AG04450 (cell line): Measurements from ENCODE around the gene FILIP1. TPM values are rescaled to one million over a fixed set of nuclear protein-coding genes. Genes with fewer than 3 reads are reported as not detected.

Experiments used
- CTCF ChIA-PET: fragments of 300-600, 350-600 bp; formaldehyde crosslinking; extraction: SDS; loops from one replicate; lab custom pipeline; 2022; ENCODE audit warnings: antibody characterized with exemption, inconsistent platforms; lab: Charles Lee
- POLR2A ChIA-PET: fragments of 350-600 bp; formaldehyde crosslinking; extraction: SDS; loops from one replicate; lab custom pipeline; 2021; ENCODE audit warnings: antibody characterized with exemption, inconsistent platforms; lab: Yijun Ruan, JAX
- DNase-seq: peaks from one replicate; pipeline ENCODE4 v3.0.0-alpha.2; 2011; ENCODE audit warnings: low read depth, low spot score
- H3K27ac ChIP-seq: one replicate; pipeline ENCODE4 v1.5.1; 2012; ENCODE audit warnings: low read depth, low read length, control low read depth
- H3K27me3 ChIP-seq: one replicate; pipeline ENCODE4 v1.6.0; 2012; ENCODE audit warnings: low read length; ENCODE audit not compliant: control insufficient read depth, insufficient read depth
- H3K4me3 ChIP-seq: 2 replicates; pipeline ENCODE4 v1.5.1; 2011; ENCODE audit warnings: mild to moderate bottlenecking, low read depth, low read length, control low read depth
- H3K9me3 ChIP-seq: 2 replicates; pipeline ENCODE4 v1.5.1; 2012; ENCODE audit warnings: low read length; ENCODE audit not compliant: control insufficient read depth, insufficient read depth
- CTCF ChIP-seq: IDR thresholded peaks from 2 replicates; pipeline ENCODE4 v1.5.1; 2011; ENCODE audit warnings: low read depth, low read length, control low read depth, inconsistent platforms
- polyA plus RNA-seq: library from polyadenylated mRNA; depleted of rRNA; stranded (reverse); fragments of >200 nt; gene quantifications from 2 replicates; pipeline ENCODE4 v1.2.3, GENCODE V29; 2011

The FILIP1 gene
- polyA plus RNA-seq, 1 experiment: 0.12 TPM

GRCh38 chr6:75290136-75290945, 203.3 kb downstream of the FILIP1 start:
- no peaks in the 10 kb centered on the region for H3K9me3 ChIP-seq
- DNase-seq: no peak
- ChIA-PET CTCF (interaction anchor here (0.6 kb wide), 1 partner anchor 23 kb away, joined by 3 read pairs; no protein-coding TSS in a partner anchor), POLR2A (no interaction called here)
- no peaks in the 10 kb centered on the region for H3K27me3 ChIP-seq
- no peak overlapping the region for H3K4me3 ChIP-seq
- TF ChIP-seq CTCF: no peak
- H3K27ac ChIP-seq: no peak overlapping the region

- Histone ChIP-seq H3K27me3 (no peaks in the 10 kb centered on the region), H3K9me3 (no peaks in the 10 kb centered on the region; the same call in 1 of the 2 replicates), H3K27ac (no peak overlapping the region), H3K4me3 (no peak overlapping the region)
- DNase-seq: no peak
- TF ChIP-seq CTCF: no peak
- ChIA-PET CTCF (no interaction called here), POLR2A (no interaction called here)
These were observed 205.6 kb downstream of the FILIP1 start for GRCh38 chr6:75288023-75288422.

GRCh38 chr6:75287424-75287823, 206.2 kb downstream of the FILIP1 start:
- CTCF ChIA-PET: no interaction called here

GRCh38 chr6:75286955-75287354, 206.6 kb downstream of the FILIP1 start:
- ChIA-PET CTCF (no interaction called here), POLR2A (no interaction called here)
- DNase-seq: no peak
- no peak for TF ChIP-seq CTCF
- Histone ChIP-seq H3K9me3 (no peaks in the 10 kb centered on the region; the same call in 1 of the 2 replicates), H3K4me3 (no peak overlapping the region), H3K27me3 (no peaks in the 10 kb centered on the region), H3K27ac (no peak overlapping the region)

More at GRCh38 chr6:75287424-75287823, 206.2 kb downstream of the FILIP1 start:
- no peak for DNase-seq
- Histone ChIP-seq H3K4me3 (no peak overlapping the region), H3K9me3 (no peaks in the 10 kb centered on the region; the same call in 1 of the 2 replicates), H3K27me3 (no peaks in the 10 kb centered on the region), H3K27ac (no peak overlapping the region)
- no peak for TF ChIP-seq CTCF
- POLR2A ChIA-PET: no interaction called here

GRCh38 chr6:75285283-75285639, 208.3 kb downstream of the FILIP1 start:
- ChIA-PET POLR2A (interaction anchor here (0.6 to 2.1 kb wide), 4 partner anchors 10 to 420 kb away, joined by 3 to 10 read pairs (median 6); partner anchors contain the start of gene FILIP1), CTCF (interaction anchor here (0.6 to 8.0 kb wide), 3 partner anchors 10 to 18 kb away, joined by 3 to 62 read pairs (median 5); no protein-coding TSS in a partner anchor)
- TF ChIP-seq CTCF: no peak
- Histone ChIP-seq H3K9me3 (no peaks in the 10 kb centered on the region; the same call in 1 of the 2 replicates), H3K4me3 (peak overlapping the region; percentile 96), H3K27me3 (no peaks in the 10 kb centered on the region), H3K27ac (peak overlapping the region; percentile 42)
- no peak for DNase-seq
